Superior temporal gyrus (tissue), 1 donor: Measurements from ENCODE around the gene GDF11.

Experiments
- DNase-seq: peaks from one replicate; pipeline ENCODE4 v3.0.0-alpha.2; 2016; ENCODE audit errors: extremely low spot score

Gene GDF11

DNA sequence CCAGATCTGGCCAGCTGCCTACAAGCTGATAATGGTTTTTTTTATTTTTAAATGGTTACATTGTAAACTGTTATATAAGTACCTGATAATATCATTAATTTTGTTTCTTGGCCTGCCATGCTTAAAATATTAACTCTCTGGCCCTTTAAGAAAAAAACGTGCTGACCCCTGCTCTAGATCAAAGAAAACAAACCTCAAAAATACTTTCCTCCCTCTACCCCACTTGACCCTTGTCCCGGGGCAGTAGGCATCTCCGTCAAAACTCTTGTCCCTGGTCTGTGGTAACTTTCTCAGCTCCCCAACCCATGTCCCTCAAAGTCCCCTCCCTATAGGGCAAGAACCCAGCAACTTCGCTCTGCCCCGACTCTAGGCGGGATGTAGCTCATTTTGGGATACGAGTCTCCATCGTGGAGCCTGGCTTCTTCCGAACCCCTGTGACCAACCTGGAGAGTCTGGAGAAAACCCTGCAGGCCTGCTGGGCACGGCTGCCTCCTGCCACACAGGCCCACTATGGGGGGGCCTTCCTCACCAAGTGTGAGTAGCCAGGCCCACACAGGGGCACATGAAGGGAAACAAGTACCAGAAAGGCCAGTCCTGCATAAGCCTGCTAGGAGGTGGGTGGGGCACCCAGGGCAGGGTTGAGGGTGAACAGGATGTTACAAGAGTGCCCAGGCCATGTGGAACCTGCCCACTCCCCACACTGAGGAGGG is 19.3 kb upstream of the GDF11 start:
- no peak for DNase-seq

- peak; percentile 74 for DNase-seq
Observed at GRCh38 chr12:55724226-55724939, 18.5 kb upstream of the GDF11 start.

DNA sequence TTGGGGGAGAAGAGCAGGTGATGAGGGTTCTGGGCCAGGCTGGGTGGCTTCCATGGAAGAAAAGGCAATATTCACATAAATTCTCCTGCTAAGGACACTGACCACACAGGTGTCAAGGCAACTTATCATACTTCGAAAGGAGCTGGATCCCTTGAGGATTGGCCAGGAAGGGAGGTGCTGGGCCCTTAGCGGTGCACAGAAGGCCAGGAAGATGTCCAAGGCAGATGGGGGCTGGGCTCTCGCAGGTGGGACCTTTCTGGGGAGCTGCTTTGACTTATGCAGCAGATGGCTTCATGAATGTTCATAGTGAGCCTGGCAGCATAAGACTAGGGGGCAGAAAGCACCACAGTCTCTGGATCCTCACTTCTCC is 18.0 kb upstream of the GDF11 start:
- DNase-seq = no peak

DNA sequence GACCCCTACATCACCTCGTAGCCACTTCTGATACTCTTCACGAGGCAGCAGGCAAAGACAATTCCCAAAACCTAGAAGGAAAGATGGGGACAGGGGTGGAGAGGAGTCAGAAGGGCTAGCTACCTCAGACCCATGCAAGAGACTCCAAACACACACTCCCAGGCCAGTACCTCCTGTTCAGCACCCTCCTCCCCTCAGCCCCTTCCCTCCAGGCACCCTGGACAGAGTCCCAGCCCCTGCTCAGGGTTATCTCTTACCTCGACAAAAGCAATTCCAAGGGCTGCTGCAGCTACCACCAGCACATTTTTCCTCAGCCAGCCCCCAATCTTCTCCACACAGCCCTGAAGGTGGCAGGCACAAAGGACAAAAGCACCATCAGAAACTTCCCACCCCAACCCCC is 17.4 kb upstream of the GDF11 start:
- DNase-seq = no peak

DNA sequence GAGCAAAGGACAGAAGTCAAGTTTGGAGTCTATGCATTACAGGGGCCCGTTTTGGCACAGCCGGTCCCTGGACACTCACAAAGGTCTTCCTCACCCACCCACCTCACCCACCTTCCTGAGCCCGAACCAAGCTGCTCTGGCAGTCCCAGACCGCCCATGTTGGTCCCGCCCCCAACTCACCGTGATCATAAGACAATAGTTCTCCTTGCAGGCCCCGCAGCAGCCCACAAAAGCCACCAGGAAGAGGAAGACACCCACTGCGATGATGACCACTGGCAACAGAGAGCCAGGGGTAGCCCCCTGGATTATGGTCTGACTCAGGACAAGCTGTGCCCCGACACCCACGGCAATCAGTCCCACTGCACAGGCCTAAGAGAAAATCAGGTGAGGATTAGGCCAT is 16.0 kb upstream of the GDF11 start:
- no peak for DNase-seq

DNA sequence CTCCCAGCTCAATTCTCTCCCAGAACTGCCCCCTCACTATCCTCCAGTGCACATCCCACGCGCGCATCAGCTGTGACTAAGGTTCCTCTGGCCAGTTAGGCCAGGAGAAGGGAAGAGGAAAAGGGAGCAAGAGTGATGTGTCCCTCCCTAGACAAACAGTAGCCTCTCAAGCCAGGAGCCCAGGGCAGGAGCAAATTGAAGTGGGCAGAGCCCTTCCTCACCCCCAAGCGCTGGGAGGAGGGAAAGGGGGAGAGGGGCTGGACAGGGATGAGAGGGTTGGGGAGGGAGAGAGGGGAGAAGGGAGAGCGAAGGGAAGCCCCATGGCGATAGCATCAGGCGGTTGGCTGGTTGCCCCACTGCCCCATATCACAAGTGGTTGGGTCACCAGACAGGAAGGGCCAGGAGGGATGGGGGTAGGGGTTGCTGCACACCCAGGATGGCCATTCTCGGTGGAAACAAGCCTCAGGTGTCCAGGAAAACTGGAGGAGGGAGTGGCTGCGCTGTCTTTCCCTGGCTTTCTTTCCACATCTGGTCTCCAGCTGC is 15.2 kb upstream of the GDF11 start:
- no peak for DNase-seq

GRCh38 chr12:55728186-55728938 is 14.6 kb upstream of the GDF11 start:
- no peak for DNase-seq

GRCh38 chr12:55728939-55729818 is 13.7 kb upstream of the GDF11 start, which contains the start of gene CD63:
Gene CD63 (minus strand): TSS chr12:55729009. CDS start chr12:55728341, 668 bp downstream.
- DNase-seq = peak; percentile 93

DNA sequence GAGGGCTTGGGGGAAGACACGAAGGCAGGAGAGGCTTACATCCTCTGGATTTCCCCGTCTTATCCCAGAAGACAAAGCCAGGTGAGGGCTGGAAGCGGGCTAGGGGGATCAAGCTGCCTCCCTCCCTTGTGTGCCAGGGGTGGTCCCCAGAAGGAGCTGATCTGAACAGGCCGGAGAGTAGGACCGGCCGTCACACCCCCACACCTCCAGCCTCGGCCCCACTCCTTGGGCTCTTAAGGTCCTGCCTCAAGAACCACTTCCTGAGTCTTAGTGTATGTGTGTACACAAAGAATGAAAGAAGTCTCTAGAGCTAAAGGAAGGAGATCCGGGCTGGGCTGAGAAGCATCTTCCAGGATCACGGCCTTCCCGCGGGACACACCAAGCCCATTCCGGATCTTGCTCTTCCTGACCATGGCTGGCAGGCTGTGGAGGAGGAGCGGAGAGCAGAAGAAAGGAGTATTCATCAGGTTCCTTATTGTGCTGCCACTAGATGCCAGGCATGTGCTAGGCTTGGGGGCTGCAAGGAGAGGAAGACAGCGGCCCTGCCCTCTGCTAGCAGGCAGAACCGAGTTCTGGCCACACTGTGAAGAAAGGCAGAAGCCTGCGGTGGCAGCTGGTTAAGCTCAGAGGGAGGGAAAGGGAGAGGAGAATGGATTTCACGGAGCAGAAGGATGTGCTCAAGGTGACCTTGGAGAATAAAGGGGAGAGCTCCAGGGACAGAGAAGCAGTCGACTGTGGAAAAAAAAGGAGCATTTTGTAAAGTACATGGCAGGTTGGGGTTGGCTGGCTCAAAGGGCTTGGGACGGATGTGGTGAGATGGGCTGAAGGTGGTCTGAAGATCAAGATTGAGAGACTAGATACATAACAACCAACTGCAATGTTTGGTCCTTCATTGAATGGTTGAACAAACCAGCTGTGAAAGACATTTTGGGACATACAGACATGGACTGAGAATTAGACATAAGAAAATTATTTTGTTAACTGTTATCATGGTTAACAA is 12.8 kb upstream of the GDF11 start:
- DNase-seq = peak; percentile 78

- DNase-seq = no peak
Observed at GRCh38 chr12:55732288-55732687, 10.6 kb upstream of the GDF11 start.

DNA sequence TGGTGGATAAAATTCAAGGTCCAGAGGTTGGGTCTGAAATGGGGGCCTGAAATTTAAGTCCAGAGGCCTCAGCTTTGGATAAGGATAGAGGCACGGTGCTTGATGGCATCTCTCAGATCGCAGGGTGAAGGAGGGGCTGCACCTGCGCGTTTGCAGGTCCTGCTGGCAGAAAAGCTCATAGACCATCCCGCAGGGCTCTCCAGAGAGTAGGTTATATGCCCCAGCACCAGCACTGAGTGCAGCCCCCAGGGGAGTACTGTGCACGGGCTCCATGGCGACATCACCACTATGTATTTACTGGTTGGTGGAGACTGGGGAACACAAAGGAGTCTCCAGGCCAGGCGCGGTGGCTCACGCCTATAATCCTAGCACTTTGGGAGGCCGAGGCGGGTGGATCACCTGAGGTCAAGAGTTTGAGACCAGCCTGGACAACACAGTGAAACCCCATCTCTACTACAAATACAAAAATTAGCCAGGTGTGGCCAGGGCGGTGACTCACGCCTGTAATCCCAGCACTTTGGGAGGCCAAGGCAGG is 9.8 kb upstream of the GDF11 start:
- DNase-seq = no peak

DNA sequence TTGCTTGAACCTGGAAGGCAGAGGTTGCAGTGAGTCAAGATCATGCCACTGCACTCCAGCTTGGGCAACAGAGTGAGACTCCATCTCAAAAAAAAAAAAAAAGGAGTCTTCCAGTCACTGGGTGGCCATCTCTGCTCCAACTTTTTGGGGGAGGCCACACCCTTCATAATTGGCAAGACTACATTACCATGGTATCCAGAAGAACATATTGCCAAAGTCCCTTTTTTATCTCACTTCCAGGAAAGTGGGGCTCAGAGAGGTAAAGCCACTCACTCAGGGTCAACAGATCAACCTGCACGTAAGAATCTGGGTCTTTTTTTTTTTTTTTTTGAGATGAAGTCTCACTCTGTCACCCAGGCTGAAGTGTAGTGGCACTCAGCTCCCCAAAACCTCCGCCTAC is 9.1 kb upstream of the GDF11 start:
- DNase-seq = no peak

GRCh38 chr12:55734595-55734994 is 8.3 kb upstream of the GDF11 start:
- DNase-seq = no peak

- no peak for DNase-seq
Observed at GRCh38 chr12:55736076-55736475, 6.8 kb upstream of the GDF11 start.

- peak; percentile 75 for DNase-seq
Observed at GRCh38 chr12:55736780-55737580, 5.9 kb upstream of the GDF11 start.

- no peak for DNase-seq
Observed at GRCh38 chr12:55737581-55738122, 5.3 kb upstream of the GDF11 start.

GRCh38 chr12:55738123-55739024 is 4.5 kb upstream of the GDF11 start:
- DNase-seq = peak; percentile 99

GRCh38 chr12:55739025-55739378 is 3.9 kb upstream of the GDF11 start:
- DNase-seq = no peak
